GM12892 (cell line): ENCODE results near the gene RHOT1.
"Not testable (repeated sequence)": the region's sequence is repeated elsewhere in the genome, so short reads cannot be mapped to it uniquely, and the experiment has no call there.

Source experiments
- DNase-seq: peaks from one replicate; pipeline ENCODE4 v3.0.0; 2011; ENCODE audit not compliant: insufficient read length
- FAIRE-seq: peaks from 2 replicates; lab custom pipeline; 2011; peaks lifted over from hg19 to GRCh38; lab: Jason Lieb, UNC
- POLR2A ChIP-seq: IDR thresholded peaks from 2 replicates; pipeline ENCODE4 v1.6.1; 2011; ENCODE audit warnings: low read depth, low read length, control low read depth
- POLR2AphosphoS5 ChIP-seq: IDR thresholded peaks from 2 replicates; pipeline ENCODE4 v1.6.1; 2011; ENCODE audit warnings: low read depth, low read length, control low read depth
- TAF1 ChIP-seq: IDR thresholded peaks from 2 replicates; pipeline ENCODE4 v1.6.1; 2011; ENCODE audit warnings: low read depth, mild to moderate bottlenecking, control low read depth, low read length, borderline replicate concordance

RHOT1 gene

DNA sequence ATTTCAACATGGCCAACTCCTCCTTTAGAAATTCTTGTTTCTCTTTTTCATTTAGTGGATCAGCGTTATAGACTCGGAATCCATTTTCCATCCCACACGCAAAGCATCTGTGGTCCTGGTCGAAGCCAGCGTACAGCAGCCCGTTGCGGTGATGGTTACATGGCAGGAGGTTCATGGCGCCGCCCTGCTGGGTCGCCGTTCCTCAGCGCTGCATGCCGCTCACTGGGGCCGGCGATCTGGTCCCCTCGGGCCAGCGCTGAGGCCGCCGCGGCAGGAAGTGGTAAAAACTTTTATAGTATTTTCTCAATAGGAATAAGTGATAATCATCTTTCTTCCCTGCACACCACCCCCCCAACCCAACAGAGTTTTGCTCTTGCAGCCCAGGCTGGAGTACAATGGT is 29.9 kb upstream of the RHOT1 start:
- TF ChIP-seq POLR2AphosphoS5 (no peak), POLR2A (no peak), TAF1 (no peak)
- FAIRE-seq = no peak
- no peak for DNase-seq

DNA sequence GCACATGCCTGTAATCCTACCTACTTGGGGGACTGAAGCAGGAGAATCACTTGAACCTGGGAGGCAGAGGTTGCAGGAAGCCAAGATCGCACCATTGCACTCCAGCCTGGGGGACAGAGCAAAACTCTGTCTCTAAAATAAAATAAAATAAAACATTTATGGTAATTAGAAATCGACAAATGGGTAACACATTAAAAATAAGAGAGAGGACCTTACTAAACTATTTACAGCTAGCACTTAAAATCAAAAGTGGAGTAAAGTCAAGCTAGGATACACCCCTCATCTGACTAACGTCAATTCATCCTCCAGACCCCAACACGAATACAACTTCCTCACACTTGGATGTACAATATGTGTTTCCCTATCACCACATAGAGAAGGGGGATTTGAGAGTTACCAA is 27.8 kb upstream of the RHOT1 start:
- DNase-seq (no peak), FAIRE-seq (no peak)

DNA sequence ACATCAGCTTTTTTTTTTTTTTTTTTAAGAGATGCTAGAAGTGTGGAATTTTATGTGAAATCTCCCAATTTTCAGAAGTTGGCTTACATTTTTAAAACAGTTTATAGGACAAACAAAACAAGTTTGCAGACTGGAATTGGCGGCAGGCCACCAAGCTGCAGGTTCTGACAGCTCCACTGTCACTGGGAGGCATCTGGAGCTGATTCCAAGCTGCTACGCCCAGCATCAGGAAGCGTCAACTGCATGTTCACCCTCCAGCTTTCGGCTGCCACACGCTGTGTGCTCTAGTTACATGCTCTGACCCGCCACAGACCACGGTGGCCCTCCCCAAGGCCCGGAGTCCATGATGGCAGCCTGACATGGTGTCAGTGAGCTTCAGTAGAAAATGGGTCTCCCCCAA is 26.8 kb upstream of the RHOT1 start:
- FAIRE-seq, DNase-seq: not testable (repeated sequence)

More for the DNA sequence above, 27.8 kb upstream of the RHOT1 start:
- TF ChIP-seq POLR2AphosphoS5 (no peak), POLR2A (no peak)

DNA sequence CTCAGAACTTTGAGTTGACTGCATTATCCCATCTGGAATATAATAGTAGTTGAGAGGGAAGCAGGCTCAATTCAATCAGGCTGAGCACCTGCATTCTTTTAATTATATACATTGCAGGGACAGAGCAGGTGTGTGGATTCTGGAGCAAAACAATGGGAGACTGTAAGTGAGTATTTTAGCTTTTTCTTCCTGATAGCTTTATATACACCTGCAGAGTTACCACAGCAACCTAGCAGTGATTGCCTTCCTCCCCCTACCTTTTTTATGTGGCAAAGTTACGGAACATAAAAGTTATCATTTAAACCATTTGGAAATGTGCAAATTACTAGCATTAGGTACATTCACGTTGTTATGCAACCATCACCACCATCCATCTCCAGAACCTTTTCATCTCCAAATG is 25.4 kb upstream of the RHOT1 start:
- FAIRE-seq = no peak
- TF ChIP-seq POLR2AphosphoS5 = no peak
- TF ChIP-seq POLR2A = no peak
- no peak for TF ChIP-seq TAF1

DNA sequence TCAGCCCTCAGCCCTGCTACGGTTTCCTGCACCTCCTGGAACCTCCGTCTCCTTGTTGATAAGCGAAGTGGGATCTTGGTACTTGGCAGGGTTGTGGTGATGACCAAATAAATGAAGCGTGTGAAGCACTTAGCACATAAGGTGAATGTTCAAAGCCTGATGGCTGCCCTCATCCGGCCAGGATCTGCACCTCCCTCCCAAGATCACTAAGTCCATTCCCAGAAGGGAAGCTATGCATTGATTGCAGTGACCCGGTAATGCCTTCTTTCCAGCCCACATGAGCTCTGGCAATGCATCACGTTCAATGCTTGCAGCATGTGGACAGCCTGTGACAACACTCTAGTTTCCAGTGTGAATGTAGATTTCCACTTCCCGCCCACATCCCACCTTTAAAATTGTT is 24.9 kb upstream of the RHOT1 start:
- TF ChIP-seq TAF1 (no peak), POLR2AphosphoS5 (no peak), POLR2A (no peak)
- FAIRE-seq = no peak
- no peak for DNase-seq

More for the DNA sequence above, 25.4 kb upstream of the RHOT1 start:
- no peak for DNase-seq

DNA sequence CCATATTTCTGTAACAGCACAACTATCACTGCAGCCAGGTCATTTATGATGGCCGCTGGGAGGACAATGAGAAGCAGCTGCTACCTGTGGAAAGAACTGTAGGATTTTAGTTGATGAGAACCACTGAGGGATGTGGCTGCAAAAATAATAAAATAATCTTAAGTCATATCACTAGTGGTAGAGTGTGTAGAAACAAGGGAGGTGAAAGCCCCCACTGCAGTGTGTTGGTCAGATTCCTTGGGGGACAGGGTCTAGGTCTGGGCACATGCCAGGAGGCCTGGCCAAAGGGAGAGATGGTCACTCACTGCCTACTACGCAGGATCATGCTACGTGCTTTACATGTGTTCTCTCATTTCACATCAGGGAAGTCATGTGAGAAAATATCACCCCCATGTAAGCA is 24.2 kb upstream of the RHOT1 start:
- not testable (repeated sequence) for FAIRE-seq, DNase-seq

DNA sequence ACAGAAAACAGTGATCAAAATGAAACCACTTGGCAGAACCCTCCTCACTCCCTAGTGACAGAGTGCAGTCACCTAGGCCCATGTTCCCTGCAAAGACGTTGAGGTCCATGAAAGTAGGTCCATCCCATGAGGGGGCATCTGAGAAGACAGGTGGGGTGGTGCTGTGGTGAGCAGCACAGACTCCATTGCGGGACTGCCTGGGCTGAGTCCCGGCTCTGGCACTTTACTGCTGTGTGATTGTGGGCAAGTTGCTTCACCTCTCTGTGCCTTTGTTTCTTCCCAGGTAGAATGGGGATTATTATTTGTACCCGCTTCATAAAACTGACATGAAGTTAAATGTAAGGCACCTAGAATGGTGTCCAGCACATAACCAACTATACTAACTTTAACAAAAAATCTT is 23.5 kb upstream of the RHOT1 start:
- no peak for TF ChIP-seq TAF1
- TF ChIP-seq POLR2A = no peak
- no peak for TF ChIP-seq POLR2AphosphoS5
- no peak for FAIRE-seq

DNA sequence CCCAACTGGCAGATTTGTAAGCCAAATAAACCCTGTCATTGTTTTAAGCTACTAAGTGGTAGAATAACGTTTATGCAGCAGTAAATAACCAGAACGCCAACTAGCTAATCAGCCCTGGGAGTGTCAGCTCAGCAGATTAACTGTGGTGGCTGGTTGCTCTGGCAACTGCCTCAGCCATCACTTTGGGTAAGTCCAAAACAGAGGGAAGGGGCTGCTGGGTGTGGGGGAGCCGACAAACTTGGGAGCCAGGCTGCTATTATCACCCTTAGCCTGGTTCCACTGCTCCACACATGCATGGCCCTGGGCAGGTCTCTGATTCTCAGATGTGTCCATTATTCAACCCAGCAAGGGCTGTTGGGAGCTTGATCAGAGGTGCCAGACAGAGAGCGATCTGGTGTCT is 22.2 kb upstream of the RHOT1 start:
- FAIRE-seq = no peak
- TF ChIP-seq POLR2A (no peak), POLR2AphosphoS5 (no peak), TAF1 (no peak)
- DNase-seq = no peak

More for the DNA sequence above, 23.5 kb upstream of the RHOT1 start:
- DNase-seq = no peak

DNA sequence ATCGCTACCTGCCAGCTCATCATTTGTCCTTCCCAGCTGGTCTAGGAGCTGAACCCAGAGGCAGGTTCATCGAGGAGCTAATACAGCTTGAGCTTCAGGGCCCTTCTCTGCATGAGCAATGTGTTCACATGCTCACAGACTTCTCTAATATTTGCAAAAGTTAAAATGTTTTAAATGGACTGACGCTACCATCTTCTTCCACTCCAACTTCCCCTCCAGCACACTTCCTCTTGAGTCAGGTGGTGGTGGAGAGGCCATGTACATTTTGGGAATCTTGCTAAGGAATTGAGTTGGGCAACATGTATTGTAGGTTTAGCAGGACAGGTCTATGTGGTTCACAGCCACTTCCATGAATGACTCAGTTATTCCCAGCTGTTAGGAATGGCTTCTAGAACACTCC is 21.6 kb upstream of the RHOT1 start:
- FAIRE-seq (no peak), DNase-seq (no peak)
- TF ChIP-seq POLR2AphosphoS5 (no peak), POLR2A (no peak), TAF1 (no peak)

DNA sequence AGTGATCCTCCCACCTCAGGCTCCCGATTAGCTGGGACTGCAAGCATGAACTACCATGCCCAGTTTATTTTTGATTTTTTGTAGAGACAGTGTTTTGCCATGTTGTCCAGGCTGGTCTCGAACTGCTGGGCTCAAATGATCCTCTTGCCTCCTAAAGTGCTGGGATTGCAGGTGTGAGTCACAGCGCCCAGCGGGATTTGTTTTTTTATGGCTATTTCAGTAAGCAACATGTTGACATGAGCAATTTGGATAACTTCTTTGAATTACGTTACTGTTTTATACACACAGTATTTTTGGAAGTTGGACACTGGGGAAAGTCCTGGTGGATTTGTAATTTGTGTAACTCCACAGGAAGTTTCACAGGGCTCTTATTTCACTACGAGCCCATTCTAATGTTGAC is 18.5 kb upstream of the RHOT1 start:
- no peak for DNase-seq
- no peak for FAIRE-seq
- TF ChIP-seq POLR2AphosphoS5 = no peak

DNA sequence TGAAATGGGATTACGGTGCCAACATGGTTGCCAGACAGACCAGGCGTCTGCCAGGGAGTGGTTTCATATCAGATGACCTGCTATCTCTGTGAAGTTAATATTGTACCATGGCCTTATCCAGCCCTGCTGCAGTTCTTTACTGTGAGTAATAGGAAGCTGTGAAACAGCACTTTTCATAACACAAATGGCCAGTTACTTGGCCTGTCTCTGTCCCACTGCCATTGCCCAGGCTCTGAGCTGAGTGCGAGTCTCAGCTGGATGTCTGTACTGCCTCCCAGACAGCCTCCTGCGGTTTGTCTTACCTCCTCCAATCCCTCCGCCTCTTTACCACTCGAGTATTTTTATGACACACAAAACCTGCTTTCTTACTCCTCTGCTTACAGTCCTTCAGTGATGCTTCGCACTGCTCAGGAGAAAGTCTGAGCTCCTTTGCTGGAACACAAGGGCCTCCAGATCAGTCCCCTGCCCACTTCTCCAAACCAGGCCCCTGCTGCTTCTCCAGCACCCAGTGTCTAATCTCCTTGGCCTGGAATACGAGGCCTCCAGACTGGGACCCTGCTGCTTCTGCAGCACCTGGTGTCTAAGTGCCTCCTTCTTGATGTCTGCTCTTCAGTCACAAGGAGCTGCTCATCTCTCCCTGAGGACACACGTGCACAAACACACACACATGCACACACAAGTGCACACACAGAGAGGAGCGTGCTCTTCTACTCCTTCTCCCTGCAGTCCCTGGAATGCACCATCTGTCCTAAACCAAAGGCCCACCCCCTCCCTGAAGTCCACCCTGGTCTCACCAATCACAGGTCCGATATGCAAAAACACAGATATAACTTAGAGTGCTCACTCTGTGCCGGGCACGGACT is 17.1 kb upstream of the RHOT1 start:
- DNase-seq (no peak), FAIRE-seq (no peak)
- TF ChIP-seq POLR2AphosphoS5 (no peak), POLR2A (no peak), TAF1 (no peak)

DNA sequence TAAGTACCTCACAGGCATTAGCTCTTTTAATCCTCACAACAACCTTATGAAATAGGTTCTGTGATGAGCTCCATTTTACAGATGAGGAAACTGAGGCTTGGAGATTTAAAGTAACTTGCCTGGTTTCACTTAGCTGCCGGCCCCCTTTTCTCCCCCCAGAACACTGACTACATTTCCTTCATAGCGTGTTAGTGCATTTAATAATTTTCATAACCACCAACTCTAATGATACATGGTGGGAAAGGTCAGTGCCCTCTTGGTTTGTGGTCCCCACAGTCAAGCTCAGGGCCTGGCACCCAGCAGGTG is 16.5 kb upstream of the RHOT1 start:
- no peak for FAIRE-seq
- no peak for TF ChIP-seq POLR2A
- TF ChIP-seq POLR2AphosphoS5 = no peak
- no peak for TF ChIP-seq TAF1
- no peak for DNase-seq

DNA sequence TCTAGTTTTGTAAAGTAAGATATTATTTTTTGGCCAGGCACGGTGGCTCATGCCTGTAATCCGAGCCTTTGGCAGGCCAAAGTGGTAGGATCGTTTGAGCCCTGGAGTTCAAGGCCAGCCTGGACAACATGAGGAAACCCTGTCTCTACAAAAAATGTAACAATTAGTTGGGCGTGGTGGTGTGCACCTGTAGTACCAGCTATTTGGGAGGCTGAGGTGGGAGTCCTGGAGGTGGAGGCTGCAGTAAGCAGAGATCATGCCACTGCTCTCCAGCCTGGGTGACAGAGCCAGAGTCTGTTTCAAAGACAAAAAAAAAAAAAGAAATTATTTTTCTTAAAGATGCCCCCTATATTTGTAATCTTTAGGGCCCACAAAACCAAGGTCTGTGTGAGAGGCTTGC is 16.0 kb upstream of the RHOT1 start:
- FAIRE-seq (no peak), DNase-seq (no peak)
- TF ChIP-seq POLR2AphosphoS5 (no peak), POLR2A (no peak), TAF1 (no peak)

DNA sequence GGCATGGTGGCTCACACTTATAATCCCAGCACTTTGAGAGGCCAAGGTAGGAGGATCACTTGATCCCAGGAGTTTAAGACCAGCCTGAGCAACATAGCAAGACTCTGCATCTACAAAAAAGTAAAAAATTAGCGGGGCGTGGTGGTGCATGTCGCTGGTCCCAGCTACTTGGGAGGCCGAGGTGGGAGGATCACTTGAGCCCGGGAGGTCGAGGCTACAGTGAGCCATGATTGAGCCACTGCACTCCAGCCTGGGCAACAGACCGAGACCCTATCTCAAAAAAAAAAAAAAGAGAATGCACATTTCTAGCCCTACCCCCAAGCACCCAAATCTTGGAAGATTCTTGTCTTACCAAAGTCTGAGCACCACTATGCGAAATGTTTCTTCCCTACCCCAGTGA is 15.6 kb upstream of the RHOT1 start:
- FAIRE-seq = no peak
- TF ChIP-seq POLR2A = no peak
- no peak for TF ChIP-seq POLR2AphosphoS5
- no peak for TF ChIP-seq TAF1

More for the DNA sequence above, 15.6 kb upstream of the RHOT1 start:
- no peak for DNase-seq
